ENCODE measurements around the gene KLF5. TPM values are rescaled to one million over a fixed set of nuclear protein-coding genes. Genes with fewer than 3 reads are reported as not detected.

KLF5 gene
- total and polyA plus RNA-seq, 2 donors (not counting 1 experiment from before 2014, with no cell fraction given) = 0.83 to 3.3 TPM

DNA sequence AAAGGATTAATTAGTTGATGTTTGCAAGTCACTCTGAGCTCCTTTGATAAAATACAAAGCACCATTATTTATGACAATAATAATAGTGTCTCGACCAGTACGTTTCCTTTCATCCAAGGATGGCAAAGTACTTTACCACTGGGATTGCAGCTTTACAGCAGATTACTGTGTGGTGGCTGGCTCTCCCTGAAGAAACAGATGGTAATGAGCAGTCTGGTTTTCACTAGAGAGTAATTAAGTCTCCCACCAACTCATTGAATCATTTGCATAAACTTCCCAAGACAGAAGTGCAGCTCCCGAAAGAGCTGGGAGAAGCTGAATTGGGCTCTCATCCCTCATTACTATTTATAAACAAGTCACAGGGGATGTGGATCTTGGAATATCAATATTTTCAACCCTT, 48.7 kb downstream of the KLF5 start:
- TF ChIP-seq, protein P1, sequence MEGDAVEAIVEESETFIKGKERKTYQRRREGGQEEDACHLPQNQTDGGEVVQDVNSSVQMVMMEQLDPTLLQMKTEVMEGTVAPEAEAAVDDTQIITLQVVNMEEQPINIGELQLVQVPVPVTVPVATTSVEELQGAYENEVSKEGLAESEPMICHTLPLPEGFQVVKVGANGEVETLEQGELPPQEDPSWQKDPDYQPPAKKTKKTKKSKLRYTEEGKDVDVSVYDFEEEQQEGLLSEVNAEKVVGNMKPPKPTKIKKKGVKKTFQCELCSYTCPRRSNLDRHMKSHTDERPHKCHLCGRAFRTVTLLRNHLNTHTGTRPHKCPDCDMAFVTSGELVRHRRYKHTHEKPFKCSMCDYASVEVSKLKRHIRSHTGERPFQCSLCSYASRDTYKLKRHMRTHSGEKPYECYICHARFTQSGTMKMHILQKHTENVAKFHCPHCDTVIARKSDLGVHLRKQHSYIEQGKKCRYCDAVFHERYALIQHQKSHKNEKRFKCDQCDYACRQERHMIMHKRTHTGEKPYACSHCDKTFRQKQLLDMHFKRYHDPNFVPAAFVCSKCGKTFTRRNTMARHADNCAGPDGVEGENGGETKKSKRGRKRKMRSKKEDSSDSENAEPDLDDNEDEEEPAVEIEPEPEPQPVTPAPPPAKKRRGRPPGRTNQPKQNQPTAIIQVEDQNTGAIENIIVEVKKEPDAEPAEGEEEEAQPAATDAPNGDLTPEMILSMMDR (conservative IDR thresholded peaks at IDR 0.05 in 1 of 2, IDR thresholded peaks at IDR 0.05 in 1 of 2; ENCODE audit: low read depth in 1 of 2, low read length in 2 of 2) = no peak
- no peak for TF ChIP-seq EZH2 (IDR thresholded peaks at IDR 0.05; ENCODE audit: low read length, missing control alignments)
- H3K27me3 ChIP-seq (ENCODE audit: control insufficient read depth, insufficient read depth, low read length) = no peaks in the 10 kb centered on the region
- H3K4me3 ChIP-seq (replicated peaks in 1 of 4; ENCODE audit: control extremely low read depth in 1 of 4, insufficient read depth in 1 of 4, low read depth in 3 of 4, low read length in 4 of 4) = no peak overlapping the region
- H3K9me3 ChIP-seq (ENCODE audit: control insufficient read depth, insufficient read depth, low read depth, low read length) = no peaks in the 10 kb centered on the region
- no peak for DNase-seq (ENCODE audit: low read depth in 2 of 2)
- H3K79me2 ChIP-seq (ENCODE audit: control insufficient read depth, insufficient read depth, low read length) = no peaks in the 10 kb centered on the region
- H2AFZ ChIP-seq (ENCODE audit: low read length) = no peak overlapping the region
- H4K20me1 ChIP-seq (ENCODE audit: control insufficient read depth, extremely low read depth, insufficient read depth, low read length) = no peaks in the 10 kb centered on the region
- no peaks in the 10 kb centered on the region for H3K4me1 ChIP-seq (ENCODE audit: control insufficient read depth, extremely low read depth, insufficient read depth, low read length)
- no peak overlapping the region for H3K9ac ChIP-seq (ENCODE audit: insufficient read depth, low read length)
- no peak overlapping the region for H3K27ac ChIP-seq (ENCODE audit: insufficient read depth, low read length)
- no peak overlapping the region for H3K4me2 ChIP-seq (ENCODE audit: extremely low read depth, insufficient read depth, low read length)
- H3K36me3 ChIP-seq (ENCODE audit: control insufficient read depth, insufficient read depth, low read length) = no peaks in the 10 kb centered on the region

DNA sequence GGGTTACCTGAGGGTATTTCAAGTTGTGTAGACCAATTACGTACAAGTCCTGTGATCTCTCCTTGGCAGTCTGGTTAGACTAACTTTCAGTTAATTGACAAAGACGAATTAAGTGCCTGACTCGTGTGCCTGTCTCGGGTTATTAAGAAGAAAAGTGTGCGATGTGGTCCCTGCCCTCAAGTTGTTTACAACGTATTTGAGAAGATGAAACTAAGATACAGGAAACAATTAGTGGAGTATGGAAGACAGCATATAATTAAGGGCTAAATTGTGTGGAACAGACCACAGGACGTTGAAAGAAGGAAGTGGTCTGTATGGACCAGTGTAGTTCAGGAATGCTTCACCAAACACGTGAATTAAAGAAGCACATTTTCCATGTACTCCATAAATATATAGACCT, 49.2 kb downstream of the KLF5 start:
- no peaks in the 10 kb centered on the region for H3K4me1 ChIP-seq (ENCODE audit: control insufficient read depth, extremely low read depth, insufficient read depth, low read length)
- no peak for DNase-seq (ENCODE audit: low read depth in 2 of 2)
- H3K79me2 ChIP-seq (ENCODE audit: control insufficient read depth, insufficient read depth, low read length) = no peaks in the 10 kb centered on the region
- no peaks in the 10 kb centered on the region for H3K36me3 ChIP-seq (ENCODE audit: control insufficient read depth, insufficient read depth, low read length)
- no peak overlapping the region for H2AFZ ChIP-seq (ENCODE audit: low read length)
- H3K9ac ChIP-seq (ENCODE audit: insufficient read depth, low read length) = no peak overlapping the region
- H3K4me3 ChIP-seq (replicated peaks in 1 of 4; ENCODE audit: control extremely low read depth in 1 of 4, insufficient read depth in 1 of 4, low read depth in 3 of 4, low read length in 4 of 4) = no peak overlapping the region
- H3K27me3 ChIP-seq (ENCODE audit: control insufficient read depth, insufficient read depth, low read length) = no peaks in the 10 kb centered on the region
- TF ChIP-seq EZH2 (IDR thresholded peaks at IDR 0.05; ENCODE audit: low read length, missing control alignments) = no peak
- TF ChIP-seq, protein P1 (conservative IDR thresholded peaks at IDR 0.05 in 1 of 2, IDR thresholded peaks at IDR 0.05 in 1 of 2; ENCODE audit: low read depth in 1 of 2, low read length in 2 of 2) = no peak
- H3K4me2 ChIP-seq (ENCODE audit: extremely low read depth, insufficient read depth, low read length) = no peak overlapping the region
- H4K20me1 ChIP-seq (ENCODE audit: control insufficient read depth, extremely low read depth, insufficient read depth, low read length) = no peaks in the 10 kb centered on the region
- no peaks in the 10 kb centered on the region for H3K9me3 ChIP-seq (ENCODE audit: control insufficient read depth, insufficient read depth, low read depth, low read length)
- no peak overlapping the region for H3K27ac ChIP-seq (ENCODE audit: insufficient read depth, low read length)

DNA sequence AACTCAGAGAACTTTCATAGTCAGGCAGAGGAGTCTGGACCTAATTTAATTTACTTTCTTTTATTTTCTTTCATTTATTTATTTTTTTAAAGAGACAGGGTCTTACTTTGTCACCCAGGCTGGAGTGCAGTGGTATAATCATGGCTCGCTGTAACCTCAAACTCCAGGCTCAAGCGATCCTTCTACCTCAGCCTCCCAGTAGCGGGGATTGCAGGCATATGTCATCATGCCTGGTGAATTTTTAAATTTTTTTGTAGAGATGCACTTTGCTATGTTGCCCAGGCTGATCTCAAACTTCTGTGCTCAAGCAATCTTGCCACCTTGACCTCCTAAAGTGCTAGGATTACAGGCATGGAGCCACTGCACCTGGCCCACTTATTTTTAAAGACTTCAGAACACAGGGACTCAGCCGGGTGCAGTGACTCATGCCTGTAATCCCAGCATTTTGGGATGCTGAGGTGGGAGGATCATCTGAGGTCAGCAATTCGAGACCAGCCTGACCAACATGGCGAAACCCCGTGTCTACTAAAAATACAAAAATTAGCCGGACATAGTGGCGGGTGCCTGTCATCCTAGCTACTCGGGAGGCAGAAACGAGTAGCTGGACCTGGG, 50.6 kb downstream of the KLF5 start:
- TF ChIP-seq EZH2 (IDR thresholded peaks at IDR 0.05; ENCODE audit: low read length, missing control alignments) = no peak
- TF ChIP-seq, protein P1 (conservative IDR thresholded peaks at IDR 0.05 in 1 of 2, IDR thresholded peaks at IDR 0.05 in 1 of 2; ENCODE audit: low read depth in 1 of 2, low read length in 2 of 2) = no peak
- DNase-seq (ENCODE audit: low read depth in 2 of 2) = no peak
- Histone ChIP-seq H4K20me1 (ENCODE audit: control insufficient read depth, extremely low read depth, insufficient read depth, low read length) (no peaks in the 10 kb centered on the region), H3K27ac (ENCODE audit: insufficient read depth, low read length) (no peak overlapping the region), H2AFZ (ENCODE audit: low read length) (no peak overlapping the region), H3K27me3 (ENCODE audit: control insufficient read depth, insufficient read depth, low read length) (no peaks in the 10 kb centered on the region), H3K79me2 (ENCODE audit: control insufficient read depth, insufficient read depth, low read length) (no peaks in the 10 kb centered on the region), H3K4me1 (ENCODE audit: control insufficient read depth, extremely low read depth, insufficient read depth, low read length) (no peaks in the 10 kb centered on the region), H3K9me3 (ENCODE audit: control insufficient read depth, insufficient read depth, low read depth, low read length) (no peaks in the 10 kb centered on the region), H3K4me2 (ENCODE audit: extremely low read depth, insufficient read depth, low read length) (no peak overlapping the region), H3K4me3 (replicated peaks in 1 of 4; ENCODE audit: control extremely low read depth in 1 of 4, insufficient read depth in 1 of 4, low read depth in 3 of 4, low read length in 4 of 4) (no peak overlapping the region), H3K36me3 (ENCODE audit: control insufficient read depth, insufficient read depth, low read length) (no peaks in the 10 kb centered on the region), H3K9ac (ENCODE audit: insufficient read depth, low read length) (no peak overlapping the region)
